Testis (tissue), 2 donors: Measurements from ENCODE around the gene DNAJC10.

Source experiments
- POLR2A ChIP-seq: fragments of 450-650 bp; IDR thresholded peaks from one replicate; pipeline ENCODE4 v1.6.1; 2017; ENCODE audit warnings: antibody characterized with exemption, mild to moderate bottlenecking, moderate library complexity
- TF ChIP-seq, protein P1 (sequence below), 3 experiments: fragments of 450-650 bp in 2 of 3; fragments of 200-600 bp in 1 of 3; sonication (generic) in 1 of 3; IDR thresholded peaks; one replicate each; pipeline ENCODE4 v1.5.1; 2016 to 2019; ENCODE audit warnings: antibody characterized with exemption in 3 of 3, mild to moderate bottlenecking in 2 of 3, moderate library complexity in 1 of 3

DNA sequence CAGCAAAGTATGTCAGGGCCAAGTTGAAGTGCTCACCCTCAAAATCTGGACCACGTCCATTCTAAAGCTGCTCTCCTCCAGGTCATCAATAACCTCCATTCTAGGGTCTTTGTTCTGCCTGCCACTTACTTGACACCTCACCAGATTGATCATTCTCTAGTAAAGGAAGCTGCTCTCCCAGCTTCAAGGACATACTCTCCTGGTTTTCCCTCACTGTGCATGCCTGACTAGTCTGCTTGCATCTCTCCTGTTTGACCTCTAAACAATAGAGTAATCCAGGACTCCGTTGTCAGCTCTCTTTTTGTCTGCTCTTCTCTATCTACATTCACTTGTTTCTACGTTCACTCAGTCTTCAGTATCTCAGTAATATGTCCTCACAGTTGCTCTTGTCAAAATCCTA lies 91.3 kb downstream of the DNAJC10 start:
- TF ChIP-seq, protein P1, sequence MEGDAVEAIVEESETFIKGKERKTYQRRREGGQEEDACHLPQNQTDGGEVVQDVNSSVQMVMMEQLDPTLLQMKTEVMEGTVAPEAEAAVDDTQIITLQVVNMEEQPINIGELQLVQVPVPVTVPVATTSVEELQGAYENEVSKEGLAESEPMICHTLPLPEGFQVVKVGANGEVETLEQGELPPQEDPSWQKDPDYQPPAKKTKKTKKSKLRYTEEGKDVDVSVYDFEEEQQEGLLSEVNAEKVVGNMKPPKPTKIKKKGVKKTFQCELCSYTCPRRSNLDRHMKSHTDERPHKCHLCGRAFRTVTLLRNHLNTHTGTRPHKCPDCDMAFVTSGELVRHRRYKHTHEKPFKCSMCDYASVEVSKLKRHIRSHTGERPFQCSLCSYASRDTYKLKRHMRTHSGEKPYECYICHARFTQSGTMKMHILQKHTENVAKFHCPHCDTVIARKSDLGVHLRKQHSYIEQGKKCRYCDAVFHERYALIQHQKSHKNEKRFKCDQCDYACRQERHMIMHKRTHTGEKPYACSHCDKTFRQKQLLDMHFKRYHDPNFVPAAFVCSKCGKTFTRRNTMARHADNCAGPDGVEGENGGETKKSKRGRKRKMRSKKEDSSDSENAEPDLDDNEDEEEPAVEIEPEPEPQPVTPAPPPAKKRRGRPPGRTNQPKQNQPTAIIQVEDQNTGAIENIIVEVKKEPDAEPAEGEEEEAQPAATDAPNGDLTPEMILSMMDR (IDR thresholded peaks at IDR 0.05): no peak
- TF ChIP-seq POLR2A: no peak
